ENCODE data around the gene PRPF6. TPM values are rescaled to one million over a fixed set of nuclear protein-coding genes. Genes with fewer than 3 reads are reported as not detected.

Gene PRPF6
- total and polyA plus RNA-seq, 2 of the 13 experiments (the other 11 are each of a cell fraction or from before 2014, with no cell fraction given): 63.7 to 101 TPM

GRCh38 chr20:64055893-64056638 lies 75.1 kb downstream of the PRPF6 start (continued):
- TF ChIP-seq UBTF (CRISPR knock-in tag; IDR thresholded peaks at IDR 0.05) (peak; percentile 43), ZNF749 (CRISPR knock-in tag; IDR thresholded peaks at IDR 0.05; ENCODE audit: borderline replicate concordance) (peak; percentile 57; the same call in 1 of the 2 replicates), ZBTB20 (CRISPR knock-in tag; IDR thresholded peaks at IDR 0.05; ENCODE audit: borderline replicate concordance, low read depth) (peak; percentile 42; the same call in 1 of the 2 replicates), ZNF205 (CRISPR knock-in tag; IDR thresholded peaks at IDR 0.05) (no peak; the same call in 1 of the 2 replicates), ZFP91 (CRISPR knock-in tag; IDR thresholded peaks at IDR 0.05; ENCODE audit: borderline replicate concordance) (peak; percentile 88; the same call in 1 of the 2 replicates), NFATC3 (CRISPR knock-in tag; IDR thresholded peaks at IDR 0.05) (peak; percentile 92; the same call in 1 of the 2 replicates), SP140L (CRISPR knock-in tag; IDR thresholded peaks at IDR 0.05; ENCODE audit: borderline replicate concordance) (0 out of 2 replicates have a peak, but pooled peaks have one; percentile 34), ZNF724P (CRISPR knock-in tag; IDR thresholded peaks at IDR 0.05; ENCODE audit: borderline replicate concordance) (peak; percentile 61; the same call in 1 of the 2 replicates), CCAR2 (optimal IDR thresholded peaks at IDR 0.05; ENCODE audit: low read depth, low read length) (peak; percentile 7), MED8 (CRISPR knock-in tag; IDR thresholded peaks at IDR 0.05; ENCODE audit: insufficient replicate concordance) (peak; percentile 40), TERF1 (CRISPR knock-in tag; IDR thresholded peaks at IDR 0.05) (peak; percentile 94; the same call in 1 of the 2 replicates), ZNF850 (CRISPR knock-in tag; conservative IDR thresholded peaks at IDR 0.05) (no peak), ZNF274 (CRISPR knock-in tag; IDR thresholded peaks at IDR 0.05) (0 out of 2 replicates have a peak, but pooled peaks have one; percentile 39), ZNF558 (CRISPR knock-in tag; IDR thresholded peaks at IDR 0.05; ENCODE audit: borderline replicate concordance) (peak; percentile 36; the same call in 1 of the 2 replicates), CHD4 (IDR thresholded peaks at IDR 0.05; ENCODE audit: borderline replicate concordance, low read length) (peak; percentile 94; the same call in 1 of the 2 replicates), RARA (CRISPR knock-in tag; IDR thresholded peaks at IDR 0.05) (peak; percentile 70), SCMH1 (CRISPR knock-in tag; IDR thresholded peaks at IDR 0.05; ENCODE audit: borderline replicate concordance) (no peak), FOXO1 (CRISPR knock-in tag; IDR thresholded peaks at IDR 0.05) (0 out of 2 replicates have a peak, but pooled peaks have one; percentile 31), ARHGAP35 (CRISPR knock-in tag; IDR thresholded peaks at IDR 0.05; ENCODE audit: borderline replicate concordance) (peak; percentile 60), ZNF883 (CRISPR knock-in tag; IDR thresholded peaks at IDR 0.05; ENCODE audit: not compliant biosample characterization) (no peak), ZNF383 (CRISPR knock-in tag; IDR thresholded peaks at IDR 0.05; ENCODE audit: borderline replicate concordance) (no peak), THYN1 (CRISPR knock-in tag; IDR thresholded peaks at IDR 0.05; ENCODE audit: borderline replicate concordance, low read depth) (no peak; the same call in 1 of the 2 replicates), RBFOX2 (IDR thresholded peaks at IDR 0.05; ENCODE audit: low read depth, low read length) (peak; percentile 71), ZNF614 (CRISPR knock-in tag; IDR thresholded peaks at IDR 0.05; ENCODE audit: borderline replicate concordance) (peak; percentile 88; the same call in 1 of the 2 replicates)

Data from HepG2 (cell line).